ENCODE data around the gene TP63.
"Not testable (repeated sequence)": the region's sequence is repeated elsewhere in the genome, so short reads cannot be mapped to it uniquely, and the experiment has no call there.

The TP63 gene

DNA sequence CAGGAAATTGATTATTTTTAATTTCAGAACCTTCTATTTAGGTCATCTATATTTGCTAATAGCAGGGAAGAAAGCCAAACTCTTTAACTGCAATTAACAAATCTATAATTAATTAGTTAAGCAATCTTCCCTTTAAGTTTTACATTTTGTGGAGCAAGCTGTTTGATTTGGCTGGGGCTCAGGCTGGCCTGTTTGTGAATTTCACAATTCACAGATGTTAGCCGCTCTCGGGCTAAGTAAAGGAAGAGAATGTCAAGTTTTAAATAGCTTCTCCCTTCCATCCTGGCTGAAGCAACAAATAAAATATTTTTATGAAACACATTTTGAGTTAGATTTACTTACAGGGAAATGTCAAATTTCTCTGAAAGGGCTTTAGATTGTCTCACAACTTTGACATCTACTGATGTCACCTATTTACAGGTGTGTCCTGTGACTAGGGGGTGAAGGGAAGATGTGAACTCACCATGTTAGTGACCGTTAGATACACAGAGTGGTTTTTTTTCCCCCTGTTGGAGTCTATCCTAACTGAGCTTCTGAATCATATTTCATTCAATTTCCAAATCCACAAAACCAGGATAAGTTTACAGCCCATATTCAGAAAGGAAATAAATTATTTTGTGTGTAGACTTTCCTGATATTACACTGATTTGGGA is 1.3 kb upstream of the TP63 start:
- DNase-seq, result no peak

DNA sequence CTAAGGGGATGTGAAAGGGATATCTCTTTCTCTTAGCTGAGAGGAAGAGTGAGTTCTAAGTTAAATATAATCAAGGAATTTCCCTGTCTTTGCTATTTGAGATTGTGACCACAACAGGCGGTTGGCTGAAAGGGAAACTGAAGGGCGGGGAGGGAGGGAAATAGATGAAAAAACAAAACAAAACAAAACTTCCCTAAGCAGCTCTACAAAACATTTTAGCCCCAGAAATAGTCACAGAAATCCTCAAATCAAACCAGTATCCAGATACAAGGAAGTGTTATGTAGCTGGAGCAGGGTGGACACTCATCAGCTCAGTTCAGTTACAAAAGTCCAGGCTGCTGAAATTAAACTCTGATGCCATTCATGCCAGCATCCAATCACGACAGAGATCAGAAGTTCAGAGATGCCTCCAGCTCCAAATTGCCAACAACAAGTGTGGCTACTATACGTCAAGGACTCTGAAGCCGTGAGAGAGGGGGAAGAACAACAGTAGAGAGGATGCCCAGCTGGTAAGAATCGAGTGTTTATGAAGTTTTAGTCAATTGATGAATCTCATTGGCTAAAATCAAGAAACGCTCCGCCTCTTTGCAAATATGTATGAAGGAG is 319 bp upstream of the TP63 start:
- DNase-seq, result no peak

DNA sequence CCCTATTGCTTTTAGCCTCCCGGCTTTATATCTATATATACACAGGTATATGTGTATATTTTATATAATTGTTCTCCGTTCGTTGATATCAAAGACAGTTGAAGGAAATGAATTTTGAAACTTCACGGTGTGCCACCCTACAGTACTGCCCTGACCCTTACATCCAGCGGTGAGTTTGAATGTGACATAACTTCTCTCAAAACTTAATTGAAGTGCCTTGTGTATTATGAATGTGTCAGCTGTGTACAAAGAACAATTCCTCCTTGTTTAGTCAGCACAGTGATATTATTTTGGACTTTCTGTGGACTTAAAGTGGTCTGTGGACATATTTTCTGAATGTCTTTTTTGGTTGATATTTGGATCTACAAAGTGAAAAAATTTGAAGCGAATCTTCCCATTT is 220 bp downstream of the TP63 start:
- no peak for DNase-seq

GRCh38 chr3:189632242-189632641 is 1.1 kb downstream of the TP63 start:
- DNase-seq, result no peak

- no peak for DNase-seq
These were observed 4.2 kb downstream of the TP63 start for GRCh38 chr3:189635339-189635738.

DNA sequence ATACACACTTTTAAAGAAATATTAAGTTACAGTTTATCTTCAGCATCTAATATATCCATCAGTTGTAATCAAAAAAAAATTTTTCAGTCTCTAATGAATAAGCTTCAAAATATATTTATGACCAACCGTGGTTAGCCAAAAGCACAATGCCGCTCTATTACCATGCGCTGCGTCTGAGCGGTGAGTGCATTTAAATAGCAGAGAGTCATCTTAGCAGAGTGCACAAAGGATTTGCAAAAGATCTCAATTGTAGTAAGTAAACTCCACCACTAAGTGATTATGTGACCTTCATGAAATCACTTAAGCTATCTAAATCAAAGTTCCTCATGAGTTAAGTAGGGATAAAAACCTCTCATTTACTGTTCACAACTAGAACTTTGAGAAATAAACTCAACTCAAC is 4.9 kb downstream of the TP63 start:
- DNase-seq, result no peak

- DNase-seq, result no peak
These were observed 6.6 kb downstream of the TP63 start for GRCh38 chr3:189637750-189638149.

DNA sequence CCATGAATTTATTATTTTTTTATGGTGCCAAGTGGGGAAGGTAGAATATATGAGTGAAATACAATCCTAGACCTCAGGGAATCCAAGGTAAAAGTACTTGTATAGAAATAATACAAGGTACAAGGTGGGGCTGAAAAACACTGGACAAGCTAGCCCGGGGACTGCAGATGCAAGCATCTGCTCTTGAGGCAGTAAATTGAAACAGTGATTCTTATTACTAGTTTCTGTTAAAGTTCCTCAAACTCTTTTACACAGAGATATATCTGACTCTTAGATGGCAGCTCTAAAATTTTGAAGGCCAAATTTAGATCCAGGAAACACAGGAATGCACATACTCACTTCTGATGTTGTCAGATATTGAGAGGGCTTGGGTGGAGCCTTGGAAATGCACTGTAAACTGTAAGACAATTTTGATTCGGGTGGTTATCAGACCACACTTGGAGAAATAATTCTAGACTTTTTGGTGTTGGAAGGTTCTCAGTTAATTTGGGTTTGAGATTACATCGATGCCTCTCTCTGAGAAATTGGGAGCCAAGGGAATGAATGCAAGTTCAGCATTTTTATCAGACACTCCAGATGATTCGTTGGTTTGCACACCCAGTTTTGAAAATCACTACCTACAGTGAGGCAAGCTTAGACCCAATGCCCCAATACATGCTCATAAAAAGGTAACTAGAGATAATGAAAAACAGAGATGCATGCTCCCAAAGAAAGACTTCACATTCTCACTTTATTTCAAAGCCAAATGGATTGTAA is 7.3 kb downstream of the TP63 start:
- DNase-seq, result no peak

DNA sequence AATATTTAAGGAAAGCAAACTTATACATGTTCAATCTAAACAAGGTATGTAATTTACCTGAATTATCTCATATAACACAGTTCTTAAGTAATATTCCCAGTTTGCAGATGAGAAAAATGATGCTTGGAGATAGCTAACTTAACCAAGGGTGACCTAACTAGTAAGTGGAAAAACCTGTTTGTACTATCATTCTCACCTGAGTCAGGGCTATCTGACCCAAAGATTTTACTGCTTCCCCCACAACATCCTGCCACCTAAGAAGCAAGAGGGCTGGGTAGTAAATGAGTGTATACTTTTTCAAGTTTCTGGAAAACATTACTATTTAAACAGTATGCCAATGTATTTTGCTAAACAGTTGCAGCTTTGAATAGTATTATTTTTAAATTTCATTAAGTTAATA is 10.6 kb downstream of the TP63 start:
- DNase-seq, result no peak

GRCh38 chr3:189646853-189647542 is 15.8 kb downstream of the TP63 start:
- no peak for DNase-seq

GRCh38 chr3:189652042-189652441 is 20.9 kb downstream of the TP63 start:
- no peak for DNase-seq

GRCh38 chr3:189655617-189656016 is 24.4 kb downstream of the TP63 start:
- no peak for DNase-seq

- DNase-seq, result no peak
These were observed 28.4 kb downstream of the TP63 start for GRCh38 chr3:189659571-189659970.

GRCh38 chr3:189664311-189664710 is 33.1 kb downstream of the TP63 start:
- no peak for DNase-seq

DNA sequence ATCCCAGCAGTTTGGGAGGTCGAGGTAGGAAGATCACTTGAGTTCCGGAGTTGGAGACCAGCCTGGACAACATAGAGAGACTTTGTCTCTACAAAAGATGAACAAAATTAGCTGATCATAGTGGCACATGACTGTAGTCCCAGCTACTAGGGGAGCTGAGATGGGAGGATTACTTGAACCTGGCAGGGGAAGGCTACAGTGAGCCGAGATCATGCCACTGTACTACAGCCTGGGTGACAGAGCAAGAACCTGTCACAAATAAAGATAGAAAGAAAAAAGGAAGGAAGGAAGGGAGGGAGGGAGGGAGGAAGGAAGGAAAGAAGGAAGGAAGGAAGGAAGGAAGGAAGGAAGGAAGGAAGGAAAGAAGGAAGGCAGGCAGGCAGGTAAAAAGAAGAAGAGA is 41.2 kb downstream of the TP63 start:
- not testable (repeated sequence) for DNase-seq

GRCh38 chr3:189673535-189673934 is 42.3 kb downstream of the TP63 start:
- no peak for DNase-seq

DNA sequence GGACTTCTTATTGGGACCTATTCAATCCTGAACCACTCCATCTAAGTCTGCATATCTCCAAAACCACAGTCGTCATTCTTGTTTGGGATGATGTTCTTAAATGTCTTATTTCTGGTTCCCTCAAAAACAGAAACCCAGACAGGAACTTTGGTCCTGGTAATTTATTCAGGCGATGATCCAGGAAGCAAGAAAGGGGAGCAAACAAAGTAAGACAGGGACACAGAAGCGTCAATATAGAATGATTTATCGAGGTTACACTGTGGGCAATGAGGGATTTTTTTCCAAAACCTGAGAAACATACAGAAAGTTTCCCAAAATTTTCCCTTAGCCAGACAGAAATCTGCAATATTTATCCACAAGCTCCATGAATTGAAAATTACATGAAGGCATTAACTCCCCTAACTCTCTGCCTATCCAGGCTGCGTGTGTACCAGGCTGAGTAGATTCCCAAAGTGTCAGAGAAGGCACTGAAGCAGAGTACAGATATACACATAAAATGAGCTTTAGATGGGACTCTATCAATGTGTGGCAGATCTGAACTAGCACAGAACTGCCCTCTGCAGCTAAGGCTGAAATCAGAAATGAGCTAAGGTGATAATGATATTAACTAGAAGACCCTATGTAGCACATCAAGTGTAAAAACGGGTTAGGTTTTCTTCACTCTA is 43.2 kb downstream of the TP63 start:
- DNase-seq, result no peak

- no peak for DNase-seq
These were observed 46.5 kb downstream of the TP63 start for GRCh38 chr3:189677667-189678066.

DNA sequence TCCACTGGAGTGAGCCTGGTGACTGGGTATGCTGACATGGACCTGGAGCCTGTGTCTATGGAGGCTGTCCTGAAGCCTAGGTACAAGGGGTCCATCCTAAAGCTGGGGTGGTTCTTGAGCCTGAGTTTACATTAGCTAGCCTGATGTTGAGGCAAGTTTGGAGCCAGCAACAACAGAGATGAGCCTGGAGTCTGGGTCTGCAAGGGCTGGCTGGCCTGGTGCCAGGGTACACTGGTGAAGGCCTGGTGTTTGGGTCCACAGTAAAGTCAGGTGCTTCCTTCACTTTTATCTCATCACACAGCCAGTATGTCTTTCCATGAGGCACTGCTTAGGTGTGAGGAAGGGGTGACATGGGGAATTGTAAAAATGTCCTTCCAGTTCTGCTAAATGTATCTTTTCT is 49.5 kb downstream of the TP63 start:
- DNase-seq, result no peak

- DNase-seq, result no peak
These were observed 52.5 kb downstream of the TP63 start for GRCh38 chr3:189683546-189684255.

GRCh38 chr3:189684317-189684716 is 53.1 kb downstream of the TP63 start:
- no peak for DNase-seq

- DNase-seq, result no peak
These were observed 54.1 kb downstream of the TP63 start for GRCh38 chr3:189685291-189685690.

- no peak for DNase-seq
These were observed 54.7 kb downstream of the TP63 start for GRCh38 chr3:189685860-189686259.

Measured in RPMI8226 (cell line).